ENCODE results near the gene CDC25C. TPM values are rescaled to one million over a fixed set of nuclear protein-coding genes. Genes with fewer than 3 reads are reported as not detected.

Gene CDC25C
- total RNA-seq = 1 to 10 TPM; 6.1 to 6.2 TPM

DNA sequence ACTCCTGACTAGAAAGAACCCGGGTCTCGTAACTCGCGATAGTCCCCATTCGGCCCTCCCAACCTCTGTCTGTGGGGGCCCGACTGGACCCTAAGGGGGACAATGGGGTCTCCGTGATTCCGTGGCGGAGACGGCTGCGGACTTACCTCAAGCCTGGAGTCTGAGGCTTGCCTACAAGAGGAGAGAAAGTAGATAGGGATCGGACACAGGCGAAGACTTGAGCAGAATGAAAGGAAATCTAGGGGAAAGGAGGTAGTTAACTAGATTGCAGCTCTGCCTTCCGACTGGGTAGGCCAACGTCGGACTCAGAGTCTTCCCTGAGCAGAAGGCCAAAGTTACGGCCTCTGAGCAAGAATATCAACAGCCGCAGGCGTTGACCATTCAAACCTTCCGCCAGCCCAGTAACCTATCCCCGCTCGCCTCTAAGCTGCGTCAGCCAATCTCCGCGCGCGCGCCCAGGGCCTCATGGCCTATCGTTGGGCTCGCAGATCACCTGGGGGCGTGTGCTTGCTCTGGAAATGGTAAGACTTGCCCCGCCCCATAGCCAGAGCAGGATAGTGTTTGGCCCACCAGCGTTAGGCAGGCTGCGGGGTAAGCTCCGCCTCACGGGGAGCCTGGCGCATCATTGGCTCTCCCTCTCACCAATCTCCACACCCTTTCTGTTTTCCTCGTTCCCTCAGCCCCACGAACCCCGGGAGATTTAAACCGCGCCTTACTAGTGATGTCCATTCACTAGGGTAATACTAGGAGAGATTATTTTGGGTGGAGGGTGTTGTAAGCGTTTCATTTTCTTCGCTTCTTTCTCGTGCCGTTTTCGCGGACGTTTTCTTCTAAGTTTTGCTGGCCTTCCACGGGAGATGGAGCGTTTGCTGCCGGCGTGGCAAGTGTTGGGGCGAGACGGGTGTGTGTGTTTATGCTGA lies at the start of gene CDC25C:
CDC25C (minus strand) TSS at position 356 of the 920 bp plus-strand sequence. CDS start 624 bp downstream, outside the sequence.
- CTCF ChIA-PET = interaction anchor here (1.3 to 2.8 kb wide), 2 partner anchors 21 to 153 kb away, joined by 3 to 25 read pairs; partner anchors contain the start of genes KDM3B and KIF20A
- POLR2A ChIA-PET = interaction anchor here (1.2 kb wide), 1 partner anchor 211 kb away, joined by 3 read pairs; the partner anchor contains the start of gene ETF1

DNA sequence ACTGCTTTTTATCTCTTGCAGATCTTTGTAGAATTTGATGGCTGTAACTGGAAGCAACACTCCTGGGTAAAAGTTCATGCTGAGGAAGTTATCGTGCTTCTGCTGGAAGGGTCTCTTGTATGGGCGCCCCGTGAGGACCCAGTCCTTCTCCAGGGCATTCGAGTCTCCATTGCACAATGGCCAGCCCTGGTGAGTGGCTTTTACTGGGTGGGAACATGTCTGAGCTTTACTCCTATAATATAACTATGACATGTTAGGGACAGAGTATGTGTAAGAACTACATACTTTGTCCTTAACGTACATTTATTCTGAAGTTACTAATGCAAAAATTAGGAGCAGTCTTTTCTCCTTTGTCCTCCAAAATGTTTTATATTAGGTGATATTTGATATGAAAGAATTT lies 41.0 kb upstream of the CDC25C start:
- POLR2A ChIA-PET = no interaction called here
- CTCF ChIA-PET = interaction anchor here (0.6 to 2.7 kb wide), 5 partner anchors 17 to 77 kb away, joined by 4 to 12 read pairs (median 5); partner anchors contain the start of gene KDM3B

DNA sequence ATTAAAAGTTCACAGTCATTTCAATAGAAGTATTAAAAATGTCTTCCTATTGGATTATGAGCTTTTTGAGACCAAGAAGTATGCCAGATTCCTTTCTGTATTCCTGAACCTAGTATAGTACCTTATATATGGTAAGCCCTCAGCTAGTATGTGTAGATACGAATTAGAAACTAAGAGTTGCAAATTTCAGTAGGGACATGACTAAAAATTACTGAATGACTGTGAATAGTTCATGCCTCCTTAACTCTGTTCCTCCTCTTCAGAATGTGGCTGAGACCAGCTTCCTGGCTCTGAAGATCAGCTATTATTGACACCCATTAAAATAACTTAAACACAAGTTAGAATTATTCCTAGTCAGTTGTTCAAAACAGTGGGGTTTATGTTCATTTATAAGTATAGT lies 40.6 kb upstream of the CDC25C start:
- CTCF ChIA-PET = interaction anchor here (0.6 to 2.7 kb wide), 6 partner anchors 17 to 207 kb away, joined by 3 to 12 read pairs (median 4); partner anchors contain the start of gene KDM3B

DNA sequence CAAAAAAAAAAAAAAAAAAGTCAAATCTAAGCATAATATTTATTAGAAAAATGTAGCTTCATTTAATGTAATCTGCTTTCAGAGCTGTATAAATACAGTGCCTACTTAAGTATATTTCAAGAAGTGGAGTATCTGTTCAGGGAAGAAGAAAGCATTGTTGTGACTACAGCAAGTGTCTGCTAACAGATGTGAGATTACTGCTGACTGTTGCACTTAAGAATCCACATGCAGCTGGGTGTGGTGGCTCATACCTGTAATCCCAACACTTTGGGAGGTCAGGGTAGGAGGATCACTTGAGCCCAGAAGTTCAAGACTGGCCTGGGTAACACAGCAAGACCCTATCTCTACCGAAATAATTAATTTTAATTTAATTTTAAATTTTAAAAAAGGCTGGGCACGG lies 39.9 kb upstream of the CDC25C start:
- ChIA-PET POLR2A (no interaction called here), CTCF (interaction anchor here (1.2 to 2.7 kb wide), 3 partner anchors 16 to 78 kb away, joined by 4 to 12 read pairs (median 5); partner anchors contain the start of gene KDM3B)

More for the DNA sequence above, 40.6 kb upstream of the CDC25C start:
- POLR2A ChIA-PET = interaction anchor here (0.6 kb wide), 1 partner anchor 19 kb away, joined by 3 read pairs; no protein-coding TSS in a partner anchor

DNA sequence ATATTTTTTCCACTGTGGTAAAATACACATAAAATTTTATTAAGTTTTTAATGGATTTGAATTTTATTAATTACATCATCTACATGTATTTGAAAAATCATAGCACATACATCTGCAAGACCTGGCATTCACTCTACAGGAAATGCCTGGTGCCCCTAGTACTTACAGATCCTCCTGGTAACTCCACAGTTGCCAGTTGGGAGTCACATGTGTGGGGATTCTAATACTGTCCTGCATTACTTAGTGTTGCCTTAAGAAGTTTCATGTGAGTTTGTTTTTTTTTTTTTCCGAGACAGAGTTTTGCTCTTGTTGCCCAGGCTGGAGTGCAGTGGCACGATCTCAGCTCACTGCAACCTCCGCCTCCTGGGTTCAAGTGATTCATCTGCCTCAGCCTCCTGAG lies 38.9 kb upstream of the CDC25C start:
- ChIA-PET POLR2A (no interaction called here), CTCF (interaction anchor here (1.0 to 2.7 kb wide), 2 partner anchors 18 to 25 kb away, joined by 3 to 10 read pairs; partner anchors contain the start of gene KDM3B)

DNA sequence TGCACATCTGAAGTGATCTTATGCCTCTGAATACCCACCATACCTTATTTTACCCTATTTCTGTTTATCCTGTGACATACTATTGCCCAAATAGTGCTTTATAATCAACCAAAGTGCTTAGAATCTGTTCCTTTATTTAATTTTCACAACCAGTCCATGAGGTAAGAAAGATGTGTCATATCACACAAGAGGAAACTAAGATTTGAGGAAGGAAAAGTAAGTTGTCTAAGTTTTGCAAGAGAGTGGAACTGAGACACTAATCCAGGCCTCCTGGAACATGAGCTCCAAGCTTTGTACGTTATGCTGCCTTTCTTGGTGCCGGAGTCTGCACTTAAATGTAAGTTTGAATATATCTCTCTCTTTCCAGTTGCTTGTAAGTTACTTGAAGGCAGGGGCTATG lies 38.1 kb upstream of the CDC25C start:
- POLR2A ChIA-PET = no interaction called here
- CTCF ChIA-PET = interaction anchor here (1.0 to 2.7 kb wide), 3 partner anchors 12 to 24 kb away, joined by 3 to 10 read pairs (median 4); partner anchors contain the start of gene KDM3B

DNA sequence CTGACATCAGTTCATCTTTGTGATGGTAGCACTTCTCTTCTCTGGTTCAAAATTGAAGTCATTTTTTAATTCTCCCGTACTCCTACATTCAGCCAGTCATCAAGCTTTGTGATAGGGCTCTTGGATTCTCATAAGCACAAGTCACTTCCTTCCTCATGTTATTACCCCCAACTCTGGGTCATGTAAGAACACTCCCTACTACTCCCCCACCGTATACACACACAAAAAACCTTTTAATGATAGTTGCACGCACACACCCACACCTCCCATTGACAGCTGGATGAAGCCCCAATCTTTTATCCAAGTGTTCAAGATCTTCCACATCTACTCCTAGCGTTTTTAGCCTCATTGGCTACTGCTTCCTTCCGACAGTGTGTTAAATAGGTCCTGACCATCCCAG lies 37.7 kb upstream of the CDC25C start:
- CTCF ChIA-PET = interaction anchor here (1.4 to 2.7 kb wide), 2 partner anchors 12 to 17 kb away, joined by 4 to 10 read pairs; partner anchors contain the start of gene KDM3B
- POLR2A ChIA-PET = no interaction called here

DNA sequence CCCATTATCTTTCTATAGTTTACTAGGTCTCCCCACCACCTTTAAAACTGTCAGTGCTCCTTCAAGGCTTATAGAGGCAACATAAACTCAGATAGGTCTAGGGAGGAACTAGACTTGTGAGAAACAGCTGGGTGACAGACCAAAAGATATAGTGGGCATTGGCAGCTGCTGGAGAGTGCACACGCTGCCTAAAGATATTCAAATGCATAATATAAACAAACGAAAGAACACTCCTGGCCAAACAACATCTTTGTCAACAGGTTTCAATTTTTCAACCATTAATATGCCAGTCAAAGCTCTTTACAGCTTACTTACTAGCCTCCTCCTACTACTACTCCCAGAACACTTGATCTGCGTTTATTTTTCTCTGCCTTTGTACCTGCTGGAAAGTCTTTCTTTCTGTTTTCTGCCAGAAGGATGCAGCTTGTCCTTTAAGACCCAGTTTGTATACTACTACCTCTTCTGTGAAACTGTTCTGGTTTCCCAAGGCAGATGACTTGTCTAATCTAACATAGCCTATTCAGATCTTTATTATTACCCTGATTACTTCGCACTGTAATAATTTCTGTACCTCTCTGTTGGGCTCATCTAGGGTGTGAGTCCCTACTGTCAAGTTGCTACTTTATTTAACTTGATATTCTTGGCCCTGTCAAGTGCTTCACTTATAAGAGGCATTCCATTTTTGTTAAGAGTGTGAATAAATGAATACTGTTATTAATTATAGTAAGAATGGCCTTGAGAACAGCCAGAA lies 35.2 kb upstream of the CDC25C start:
- POLR2A ChIA-PET = no interaction called here
- CTCF ChIA-PET = interaction anchor here (1.5 kb wide), 1 partner anchor 14 kb away, joined by 3 read pairs; the partner anchor contains the start of gene KDM3B

DNA sequence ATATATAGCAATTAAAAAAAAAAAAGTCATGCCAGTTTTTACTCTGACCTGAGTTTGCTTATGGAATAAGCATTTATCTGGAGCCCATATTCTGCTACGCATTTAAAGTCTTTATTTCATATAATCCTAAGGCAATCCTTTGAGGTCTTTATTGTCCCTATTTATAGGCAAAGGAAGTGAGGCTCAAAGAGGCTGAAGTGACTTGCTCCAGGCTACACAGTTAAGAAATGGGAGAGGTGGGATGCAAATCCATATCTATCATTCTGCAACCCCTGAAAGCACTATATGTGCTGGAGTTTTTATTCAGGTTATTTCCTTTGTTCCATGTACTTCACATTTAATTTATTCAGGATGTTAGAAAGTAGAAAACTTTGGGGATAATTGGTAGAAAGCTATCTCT lies 33.0 kb upstream of the CDC25C start:
- POLR2A ChIA-PET = no interaction called here

DNA sequence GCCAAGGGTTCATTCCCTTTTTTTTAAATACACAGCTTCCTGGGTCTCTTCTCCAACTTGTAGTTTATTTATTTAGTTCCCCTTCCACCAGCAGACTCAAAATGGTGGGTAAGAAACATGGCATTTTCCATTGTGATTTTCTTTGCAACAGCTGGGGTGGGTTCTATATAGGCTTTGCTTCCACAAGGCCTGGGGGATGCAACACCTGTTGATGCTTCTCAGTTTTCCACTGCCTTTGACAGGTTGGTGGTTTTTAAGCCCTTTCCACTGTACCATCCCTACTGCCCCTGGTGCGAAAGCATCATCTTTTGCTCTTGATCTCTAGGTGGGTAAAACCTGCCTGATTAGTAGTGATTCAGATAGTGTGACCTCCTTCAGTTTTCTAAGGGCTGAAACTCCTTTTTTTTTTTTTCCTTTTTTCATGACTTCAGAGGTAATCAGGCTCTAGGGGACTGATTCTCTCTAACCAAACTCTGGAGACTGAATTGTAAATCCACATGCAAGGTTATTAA lies 29.4 kb upstream of the CDC25C start:
- ChIA-PET CTCF (no interaction called here), POLR2A (no interaction called here)

More for the DNA sequence above, 33.0 kb upstream of the CDC25C start:
- CTCF ChIA-PET = interaction anchor here (1.0 kb wide), 1 partner anchor 11 kb away, joined by 3 read pairs; no protein-coding TSS in a partner anchor

DNA sequence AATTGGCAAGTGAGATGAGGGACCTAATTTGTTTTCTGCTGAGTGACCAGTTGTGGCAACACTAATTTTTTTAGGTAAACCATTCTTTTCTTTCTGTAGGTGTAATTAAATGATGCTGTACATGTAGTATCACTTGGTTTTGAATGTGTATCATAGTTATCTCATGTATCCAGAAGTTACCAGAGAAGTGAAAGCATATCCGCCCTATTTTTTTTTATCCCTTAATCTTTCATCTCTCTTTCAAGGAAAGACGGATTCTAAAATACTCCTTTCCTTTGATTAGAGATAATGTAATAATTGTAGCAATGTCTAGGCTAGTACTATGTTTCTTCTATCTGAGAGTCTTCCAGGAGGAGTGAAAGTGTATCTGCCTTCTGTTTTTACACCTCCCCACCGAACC lies 28.0 kb upstream of the CDC25C start:
- CTCF ChIA-PET = no interaction called here
- POLR2A ChIA-PET = no interaction called here

DNA sequence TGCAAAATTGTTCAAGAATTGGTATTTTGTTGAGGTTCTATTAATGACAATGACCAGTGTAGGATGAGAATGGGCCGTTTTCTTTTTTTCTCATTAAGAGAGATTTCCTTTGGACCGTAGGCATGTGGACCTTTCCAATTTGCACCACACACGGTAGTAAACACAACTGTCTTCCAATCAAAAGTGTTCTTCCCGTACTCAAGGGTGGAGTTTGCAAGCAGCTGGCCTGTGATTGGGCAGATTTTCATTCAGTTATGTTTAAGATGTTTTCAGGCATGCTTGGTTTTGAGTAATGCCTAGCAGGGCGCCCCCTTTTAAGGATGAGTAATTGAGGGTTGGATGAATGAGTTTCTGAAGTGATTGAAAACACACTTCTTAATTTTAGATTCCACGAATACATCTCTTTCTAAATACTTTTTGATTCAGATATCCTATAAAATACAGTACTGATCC lies 23.3 kb upstream of the CDC25C start:
- ChIA-PET POLR2A (interaction anchor here (0.9 kb wide), 1 partner anchor 17 kb away, joined by 5 read pairs; the partner anchor contains the start of gene FAM53C), CTCF (interaction anchor here (0.6 to 5.8 kb wide), 4 partner anchors 16 to 287 kb away, joined by 3 to 98 read pairs (median 4); partner anchors contain the start of gene FAM53C)

DNA sequence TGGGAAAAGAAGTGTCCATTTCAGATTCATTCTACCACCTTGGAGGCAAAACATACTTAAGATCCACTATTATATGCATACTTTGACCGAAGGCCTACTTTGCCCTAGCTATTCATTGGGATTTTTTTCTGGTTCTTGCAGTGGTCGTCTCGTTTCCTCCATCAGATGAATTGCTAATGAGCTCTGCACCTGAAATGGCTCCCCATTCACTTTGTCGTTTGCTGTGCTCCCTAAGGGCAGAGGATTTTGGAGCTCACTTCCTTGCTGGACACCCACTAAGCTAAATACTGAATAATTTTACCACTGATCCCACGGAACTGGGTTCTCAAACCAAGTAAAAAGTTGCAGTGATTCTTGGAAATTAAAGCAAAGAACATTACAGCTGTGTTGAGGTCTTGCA lies 22.8 kb upstream of the CDC25C start:
- POLR2A ChIA-PET = interaction anchor here (0.9 to 1.5 kb wide), 2 partner anchors 15 to 17 kb away, joined by 4 to 5 read pairs; partner anchors contain the start of gene FAM53C
- CTCF ChIA-PET = interaction anchor here (0.6 to 5.8 kb wide), 4 partner anchors 16 to 287 kb away, joined by 3 to 98 read pairs (median 3); partner anchors contain the start of gene FAM53C

DNA sequence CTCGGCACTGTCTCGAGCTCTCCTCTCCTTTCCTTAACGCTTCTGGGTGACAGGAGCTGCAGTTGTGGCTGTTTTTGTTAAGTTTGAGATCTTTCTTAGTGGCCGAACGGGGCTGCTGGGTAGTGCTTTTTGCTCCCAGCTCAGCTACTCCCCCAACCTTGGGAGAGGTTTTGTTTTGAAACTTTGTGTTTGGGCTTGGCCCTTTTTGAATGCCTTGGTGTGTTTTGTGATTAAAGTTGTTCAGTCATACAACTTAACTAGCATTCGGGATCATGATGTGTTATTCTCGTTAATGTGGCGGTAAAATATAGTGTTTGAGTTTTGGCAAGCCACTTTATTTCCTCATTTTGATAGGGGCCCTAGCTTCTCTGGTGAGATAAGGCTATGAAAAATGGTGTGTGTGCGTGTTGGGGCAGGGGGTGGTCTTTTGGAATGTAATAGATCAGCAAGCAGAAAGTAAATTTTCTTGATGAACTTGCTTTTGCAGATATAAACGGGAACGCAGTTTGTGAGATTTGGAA lies 22.0 kb upstream of the CDC25C start:
- CTCF ChIA-PET = interaction anchor here (0.6 to 5.8 kb wide), 15 partner anchors 11 to 212 kb away, joined by 3 to 98 read pairs (median 5); partner anchors contain the start of genes CDC25C, FAM53C and KIF20A
- POLR2A ChIA-PET = interaction anchor here (0.5 to 1.5 kb wide), 10 partner anchors 14 to 464 kb away, joined by 3 to 5 read pairs (median 3); partner anchors contain the start of genes ETF1, KIF20A and PKD2L2

DNA sequence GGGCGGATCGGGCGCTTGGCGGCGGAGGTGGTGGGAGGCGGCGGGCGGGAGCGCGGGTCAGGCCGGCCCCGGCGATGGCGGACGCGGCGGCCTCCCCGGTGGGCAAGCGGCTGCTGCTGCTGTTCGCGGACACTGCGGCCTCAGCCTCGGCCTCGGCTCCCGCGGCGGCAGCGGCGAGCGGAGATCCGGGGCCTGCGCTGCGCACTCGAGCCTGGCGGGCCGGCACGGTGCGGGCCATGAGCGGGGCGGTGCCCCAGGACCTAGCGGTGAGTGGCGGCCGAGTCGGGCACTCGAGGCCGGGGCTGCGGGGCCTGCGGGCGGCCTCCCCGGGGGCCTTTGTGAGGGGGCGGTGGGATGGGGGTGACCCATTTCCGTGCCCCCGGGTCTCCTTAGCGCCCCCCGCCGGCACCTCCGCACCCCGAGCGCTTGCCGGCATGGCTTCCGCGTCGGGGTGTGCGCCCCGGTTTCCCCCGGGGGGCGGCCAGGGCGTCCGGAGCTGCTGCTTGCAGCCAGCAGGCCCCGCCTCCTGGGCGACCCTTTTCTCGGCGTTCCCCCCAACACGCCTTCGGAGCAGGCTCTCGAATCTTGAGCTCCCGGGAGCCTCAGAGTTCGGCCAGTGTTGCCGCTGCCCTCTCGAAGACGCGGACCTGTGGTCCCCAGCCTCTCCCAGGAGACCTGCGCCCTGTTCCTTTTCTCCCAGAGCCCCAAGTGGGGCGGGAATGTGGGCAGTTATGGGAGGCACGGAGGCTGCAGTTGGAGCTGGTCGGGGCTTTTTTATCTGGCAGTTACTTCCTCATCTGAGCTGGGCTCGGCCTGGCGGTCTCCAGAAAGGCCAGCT lies 21.3 kb upstream of the CDC25C start:
- POLR2A ChIA-PET = interaction anchor here (0.5 to 1.5 kb wide), 11 partner anchors 14 to 464 kb away, joined by 3 to 14 read pairs (median 3); partner anchors contain the start of genes ETF1, FAM53C, KIF20A and PKD2L2

DNA sequence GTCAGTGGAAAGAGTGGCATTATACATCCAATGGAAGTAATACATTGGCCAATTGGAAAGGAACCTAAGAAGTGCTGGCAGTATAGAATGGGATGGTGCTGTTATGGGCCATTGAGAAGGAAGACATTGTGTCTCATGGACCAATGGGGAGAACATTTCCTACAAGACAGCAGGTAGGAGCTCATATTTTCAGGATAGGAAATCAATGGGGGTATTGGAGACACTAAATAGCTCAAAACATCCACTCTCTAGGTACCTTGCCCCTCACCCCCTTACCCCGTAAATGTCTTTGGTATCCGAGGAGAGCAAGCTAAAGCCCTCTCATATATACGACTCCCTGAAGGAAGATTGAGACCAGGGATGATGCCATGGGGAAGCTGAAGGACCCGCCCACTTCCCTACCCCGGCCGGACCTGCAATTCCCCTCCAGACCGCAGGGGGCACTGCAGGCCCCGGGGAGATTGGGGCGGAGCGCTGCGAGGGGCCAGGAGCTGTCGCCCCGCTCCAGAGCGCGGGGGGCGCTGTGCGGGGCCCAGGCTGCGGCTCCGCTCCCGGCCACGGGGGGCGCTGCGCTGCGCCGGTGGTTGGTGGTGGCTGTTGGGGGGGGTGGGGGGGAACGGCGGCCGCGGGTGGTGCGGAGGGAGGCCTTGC lies 20.6 kb upstream of the CDC25C start, which contains the start of gene KDM3B:
KDM3B (plus strand) TSS at position 615 of the 651 bp plus-strand sequence. CDS start 111 bp downstream, outside the sequence.
- ChIA-PET POLR2A (interaction anchor here (0.5 to 1.4 kb wide), 3 partner anchors 13 to 205 kb away, joined by 3 to 14 read pairs (median 4); partner anchors contain the start of gene FAM53C), CTCF (interaction anchor here (0.5 to 5.8 kb wide), 27 partner anchors 12 to 1011 kb away, joined by 3 to 98 read pairs (median 4); partner anchors contain the start of genes BRD8, CDC23, CDC25C and ETF1)

More for the DNA sequence above, 21.3 kb upstream of the CDC25C start:
- CTCF ChIA-PET = interaction anchor here (0.5 to 5.8 kb wide), 23 partner anchors 11 to 212 kb away, joined by 3 to 98 read pairs (median 4); partner anchors contain the start of genes BRD8, CDC25C, ETF1 and FAM53C

Data from activated CD8-positive, alpha-beta memory T cell treated with anti-CD3 and anti-CD28 coated beads for 36 hours (primary cell).